GM12874 (cell line): ENCODE results near the gene FAM222A.

ENCODE experiments used
- CTCF ChIP-seq: IDR thresholded peaks from 2 replicates; pipeline ENCODE4 v1.5.1; 2011; ENCODE audit warnings: low read depth, mild to moderate bottlenecking, control low read depth, low read length, moderate library complexity; ENCODE audit not compliant: insufficient read depth

The FAM222A gene

GRCh38 chr12:109740694-109741245 lies 27.1 kb downstream of the FAM222A start:
- TF ChIP-seq CTCF = no peak

- TF ChIP-seq CTCF = no peak
Observed at GRCh38 chr12:109741286-109741969, 27.8 kb downstream of the FAM222A start.

GRCh38 chr12:109741970-109742703 lies 28.5 kb downstream of the FAM222A start:
- TF ChIP-seq CTCF = no peak

- no peak for TF ChIP-seq CTCF
Observed at GRCh38 chr12:109743076-109743910, 29.7 kb downstream of the FAM222A start.

GRCh38 chr12:109744026-109744425 lies 30.4 kb downstream of the FAM222A start:
- TF ChIP-seq CTCF = no peak

- no peak for TF ChIP-seq CTCF
Observed at GRCh38 chr12:109744986-109745942, 31.6 kb downstream of the FAM222A start.
